Right atrium auricular region (tissue), 2 donors: ENCODE results near the gene LENG1. TPM values are rescaled to one million over a fixed set of nuclear protein-coding genes. Genes with fewer than 3 reads are reported as not detected.
A peak's percentile ranks its signal among the peaks of the same experiment; 100 is the strongest.
"Not testable (repeated sequence)": the region's sequence is repeated elsewhere in the genome, so short reads cannot be mapped to it uniquely, and the experiment has no call there.

ENCODE experiments used
- DNase-seq: peaks from one replicate; pipeline ENCODE4 v3.0.0-alpha.2; 2019; ENCODE audit warnings: low spot score
- H3K27ac ChIP-seq, 2 donors: fragments of 200-600 bp; sonication (generic); 1 replicate in 1 of 2; 2 replicates in 1 of 2; pipeline ENCODE4 v1.5.1; 2016 to 2019
- H3K27me3 ChIP-seq, 2 donors: fragments of 200-600 bp; sonication (generic); one replicate each; pipeline versions ENCODE4 v1.5.1 to v1.6.0; 2017 to 2019
- H3K36me3 ChIP-seq: fragments of 200-600 bp; sonication (generic); one replicate; pipeline ENCODE4 v1.5.1; 2016
- H3K4me1 ChIP-seq, 2 donors: fragments of 200-600 bp; sonication (generic); one replicate each; pipeline versions ENCODE4 v1.5.1 to v1.6.0; 2017 to 2019
- H3K4me3 ChIP-seq, 2 donors: fragments of 200-600 bp; sonication (generic); 1 replicate in 1 of 2; 2 replicates in 1 of 2; pipeline ENCODE4 v1.5.1; 2017 to 2019; ENCODE audit warnings: mild to moderate bottlenecking in 1 of 2, moderate library complexity in 1 of 2
- H3K9me3 ChIP-seq, 2 donors: fragments of 200-600 bp; sonication (generic); one replicate each; pipeline ENCODE4 v1.5.1; 2019
- total RNA-seq, 2 donors: library from RNA; depleted of rRNA; stranded (reverse); fragments of >200 nt; gene quantifications; one replicate each; pipeline ENCODE4 v1.1.0, GENCODE V29; 2016
- TF ChIP-seq, protein P1 (sequence below), 2 donors: fragments of 200-600 bp; sonication (generic); IDR thresholded peaks; one replicate each; pipeline ENCODE4 v1.5.1; 2019; ENCODE audit warnings: antibody characterized with exemption in 2 of 2

The LENG1 gene
- total RNA-seq, 2 donors from 2014 or later = 6.3 to 10.0 TPM

DNA sequence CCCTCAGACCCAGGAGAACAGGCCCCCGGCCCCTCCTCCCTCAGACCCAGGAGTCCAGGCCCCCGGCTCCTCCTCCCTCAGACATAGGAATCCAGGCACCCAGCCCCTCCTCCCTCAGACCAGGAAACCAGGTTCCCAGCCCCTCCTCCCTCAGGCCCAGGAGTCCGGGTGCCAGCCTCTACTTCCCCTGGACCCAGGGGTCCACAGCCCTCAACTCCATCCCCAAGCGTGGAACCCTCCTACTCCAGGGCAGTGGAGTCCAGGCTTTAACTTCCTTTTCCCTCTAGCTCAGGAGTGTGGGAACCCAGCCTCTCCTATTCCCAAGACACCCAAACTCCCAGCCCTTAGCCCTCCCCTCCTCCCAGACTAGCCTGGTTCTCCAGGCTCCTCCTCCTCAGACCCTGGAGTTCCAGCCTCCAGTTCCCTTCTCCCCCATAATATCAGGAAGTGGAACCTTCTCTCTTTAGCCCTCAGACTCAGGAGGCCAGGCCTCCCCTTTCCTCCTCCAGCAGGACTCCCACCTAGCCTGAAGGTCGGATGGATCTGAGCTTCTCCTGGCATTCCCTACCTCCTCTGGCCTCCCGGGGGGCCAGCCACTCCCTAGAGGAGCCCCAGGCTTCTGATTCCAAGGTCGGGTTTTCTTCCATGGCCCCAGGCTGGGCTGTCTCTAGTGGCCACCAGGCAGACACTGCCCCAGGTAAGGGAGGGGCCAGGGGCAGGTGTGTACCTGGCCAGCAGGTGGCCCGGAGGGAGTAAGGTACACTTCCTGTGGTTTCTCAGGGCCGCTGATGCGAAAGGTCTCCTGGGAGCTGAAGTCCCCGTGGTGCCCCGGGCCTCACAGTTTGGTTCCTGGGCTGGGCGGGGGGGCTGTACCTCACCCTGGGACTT lies 13.2 kb upstream of the LENG1 start, which contains the start of gene TMC4:
Gene TMC4 (minus strand): TSS at position 690 of the 888 bp plus-strand sequence. CDS start 43 bp downstream, at position 647.
- Histone ChIP-seq H3K27me3 (peaks cover 0 to 3% of the 10 kb centered on the region in 2 donors), H3K9me3 (no peaks in the 10 kb centered on the region), H3K4me3 (peak within 1 kb of the TSS in 1 of 2 donors; percentile 23), H3K27ac (peak within 1 kb of the TSS; percentile 32 to 35), H3K4me1 (peaks cover 0 to 13% of the 10 kb centered on the region in 2 donors), H3K36me3 (no peaks in the 10 kb centered on the region)
- TF ChIP-seq, protein P1, sequence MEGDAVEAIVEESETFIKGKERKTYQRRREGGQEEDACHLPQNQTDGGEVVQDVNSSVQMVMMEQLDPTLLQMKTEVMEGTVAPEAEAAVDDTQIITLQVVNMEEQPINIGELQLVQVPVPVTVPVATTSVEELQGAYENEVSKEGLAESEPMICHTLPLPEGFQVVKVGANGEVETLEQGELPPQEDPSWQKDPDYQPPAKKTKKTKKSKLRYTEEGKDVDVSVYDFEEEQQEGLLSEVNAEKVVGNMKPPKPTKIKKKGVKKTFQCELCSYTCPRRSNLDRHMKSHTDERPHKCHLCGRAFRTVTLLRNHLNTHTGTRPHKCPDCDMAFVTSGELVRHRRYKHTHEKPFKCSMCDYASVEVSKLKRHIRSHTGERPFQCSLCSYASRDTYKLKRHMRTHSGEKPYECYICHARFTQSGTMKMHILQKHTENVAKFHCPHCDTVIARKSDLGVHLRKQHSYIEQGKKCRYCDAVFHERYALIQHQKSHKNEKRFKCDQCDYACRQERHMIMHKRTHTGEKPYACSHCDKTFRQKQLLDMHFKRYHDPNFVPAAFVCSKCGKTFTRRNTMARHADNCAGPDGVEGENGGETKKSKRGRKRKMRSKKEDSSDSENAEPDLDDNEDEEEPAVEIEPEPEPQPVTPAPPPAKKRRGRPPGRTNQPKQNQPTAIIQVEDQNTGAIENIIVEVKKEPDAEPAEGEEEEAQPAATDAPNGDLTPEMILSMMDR (IDR thresholded peaks at IDR 0.05) = no peak
- no peak for DNase-seq

DNA sequence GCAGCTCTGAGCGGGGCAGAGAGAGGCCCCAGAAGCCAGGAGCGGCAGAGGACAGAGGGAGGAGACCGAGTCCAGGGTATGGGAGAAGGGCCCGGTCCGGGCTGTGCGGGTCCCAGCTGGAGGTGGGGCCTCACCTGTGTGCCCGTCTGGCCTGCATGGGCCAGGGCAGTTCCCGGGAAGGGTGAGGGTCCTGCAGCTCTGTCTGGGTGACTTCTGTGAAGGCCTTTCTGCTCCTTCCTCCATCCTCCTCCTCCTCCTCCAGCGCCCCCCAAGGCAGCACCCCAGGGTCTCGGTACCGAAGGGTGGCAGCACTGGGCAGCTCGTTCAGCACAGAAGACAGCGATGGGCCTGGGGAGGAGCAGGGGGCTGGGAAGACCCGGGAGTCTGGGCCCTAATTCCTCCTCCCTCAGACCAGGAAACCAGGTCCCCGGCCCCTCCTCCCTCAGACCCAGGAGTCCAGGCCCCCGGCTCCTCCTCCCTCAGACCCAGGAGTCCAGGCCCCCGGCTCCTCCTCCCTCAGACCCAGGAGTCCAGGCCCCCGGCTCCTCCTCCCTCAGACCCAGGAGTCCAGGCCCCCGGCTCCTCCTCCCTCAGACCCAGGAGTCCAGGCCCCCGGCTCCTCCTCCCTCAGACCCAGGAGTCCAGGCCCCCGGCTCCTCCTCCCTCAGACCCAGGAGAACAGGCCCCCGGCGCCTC lies 12.4 kb upstream of the LENG1 start:
- not testable (repeated sequence) for H3K27ac ChIP-seq, H3K27me3 ChIP-seq, H3K4me3 ChIP-seq, H3K36me3 ChIP-seq, H3K9me3 ChIP-seq, DNase-seq
- H3K4me1 ChIP-seq = peaks cover 0 to 13% of the 10 kb centered on the region in 2 donors

DNA sequence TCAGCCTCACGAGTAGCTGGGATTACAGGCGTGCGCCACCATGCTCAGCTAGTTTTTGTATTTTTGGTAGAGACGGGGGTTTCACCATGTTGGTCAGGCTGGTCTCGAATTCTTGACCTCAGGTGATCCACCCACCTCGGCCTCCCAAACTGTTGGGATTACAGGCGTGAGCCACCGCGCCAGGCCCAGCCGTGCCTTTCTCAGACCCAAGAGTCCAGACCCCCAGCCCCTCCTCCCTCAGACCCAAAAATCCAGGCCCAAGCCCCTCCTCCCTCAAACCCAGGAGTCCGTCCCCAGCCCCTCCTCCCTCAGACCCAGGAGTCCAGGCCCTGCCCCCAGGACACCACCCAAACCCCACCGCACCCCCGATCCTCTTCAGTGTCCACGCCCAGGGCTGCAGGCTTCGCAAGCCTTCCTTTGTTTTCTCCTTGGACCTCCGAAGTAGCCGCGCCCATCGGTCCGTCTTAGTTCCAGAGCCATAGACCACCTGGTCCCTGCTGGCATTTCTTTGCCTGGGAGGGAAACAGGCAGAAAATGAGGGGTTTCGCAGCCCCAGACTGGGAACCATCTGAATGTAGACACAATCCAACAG lies 9.7 kb upstream of the LENG1 start:
- TF ChIP-seq, protein P1 (IDR thresholded peaks at IDR 0.05) = no peak
- no peak for DNase-seq
- peaks cover 0 to 3% of the 10 kb centered on the region in 2 donors for H3K27me3 ChIP-seq

DNA sequence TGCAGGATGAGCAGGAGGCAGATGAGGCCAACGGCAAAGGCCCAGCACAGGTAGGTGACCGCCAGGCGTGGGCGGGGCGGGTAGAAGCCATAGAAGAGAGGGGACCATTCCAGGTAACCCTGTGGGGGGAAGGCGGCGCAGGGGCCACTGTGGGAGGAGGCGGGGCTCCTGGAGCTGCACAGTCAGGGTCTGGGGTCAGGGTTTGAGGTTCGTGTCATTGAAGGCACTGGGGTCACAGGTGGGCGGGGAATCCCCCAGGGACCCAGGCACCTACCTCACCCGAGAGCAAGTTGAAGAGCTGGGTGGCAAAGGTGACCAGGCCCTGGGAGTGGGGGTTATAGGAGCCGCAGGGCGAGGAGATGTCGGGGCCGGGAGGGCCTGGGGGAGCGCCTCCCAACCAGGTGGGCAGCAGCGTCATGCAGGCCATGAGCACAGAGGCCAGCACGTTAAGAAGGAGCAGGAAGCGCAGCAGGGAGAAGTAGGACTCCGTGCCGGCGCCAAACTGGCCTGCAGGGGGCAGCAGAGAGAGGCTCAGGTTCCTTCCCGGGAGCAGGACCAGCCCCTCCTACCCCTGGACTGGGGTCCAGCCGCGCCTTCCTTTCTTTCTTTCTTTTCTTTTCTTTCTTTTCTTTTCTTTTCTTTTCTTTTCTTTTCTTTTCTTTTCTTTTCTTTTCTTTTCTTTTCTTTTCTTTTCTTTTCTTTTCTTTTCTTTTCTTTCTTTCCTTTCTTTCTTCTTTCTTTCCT lies 8.8 kb upstream of the LENG1 start:
- TF ChIP-seq, protein P1 (IDR thresholded peaks at IDR 0.05) = peak; percentile 75 to 82
- no peak overlapping the region for H3K4me3 ChIP-seq
- peak; percentile 90 for DNase-seq
- H3K36me3 ChIP-seq = no peaks in the 10 kb centered on the region
- H3K27me3 ChIP-seq = peaks cover 0 to 3% of the 10 kb centered on the region in 2 donors
- peaks cover 0 to 22% of the 10 kb centered on the region in 2 donors for H3K4me1 ChIP-seq
- H3K9me3 ChIP-seq = no peaks in the 10 kb centered on the region
- H3K27ac ChIP-seq = no peak overlapping the region

More for the DNA sequence above, 9.7 kb upstream of the LENG1 start:
- no peak overlapping the region for H3K27ac ChIP-seq
- peaks cover 0 to 20% of the 10 kb centered on the region in 2 donors for H3K4me1 ChIP-seq
- H3K9me3 ChIP-seq = no peaks in the 10 kb centered on the region
- no peaks in the 10 kb centered on the region for H3K36me3 ChIP-seq
- no peak overlapping the region for H3K4me3 ChIP-seq

DNA sequence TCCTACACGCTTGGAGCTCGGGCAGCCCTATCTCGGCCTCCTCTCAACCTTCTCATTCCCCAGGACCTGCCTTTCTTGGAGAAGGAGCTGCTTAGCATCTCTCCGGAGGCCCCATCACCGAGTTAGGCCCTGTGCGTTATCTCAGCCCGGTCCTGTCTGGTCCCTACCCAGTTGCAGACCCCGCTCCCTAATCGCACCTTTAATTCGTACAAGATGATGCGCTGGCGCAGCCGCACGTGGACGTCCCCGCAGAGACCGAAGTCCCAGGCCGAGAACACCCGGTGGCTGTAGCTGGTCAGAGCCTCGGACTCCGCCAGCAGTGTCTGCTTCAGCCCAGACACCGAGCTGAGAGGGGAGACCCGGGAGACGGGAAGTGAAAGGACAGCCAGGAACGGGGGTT lies 5.7 kb upstream of the LENG1 start:
- no peak for DNase-seq
- Histone ChIP-seq H3K27me3 (no peaks in the 10 kb centered on the region), H3K9me3 (no peaks in the 10 kb centered on the region), H3K27ac (no peak overlapping the region), H3K4me3 (no peak overlapping the region), H3K36me3 (no peaks in the 10 kb centered on the region), H3K4me1 (peaks cover 0 to 42% of the 10 kb centered on the region in 2 donors)
- TF ChIP-seq, protein P1 (IDR thresholded peaks at IDR 0.05) = no peak
